IPS-18c (cell line): Measurements from ENCODE around the gene ALKBH1.
"Not testable (repeated sequence)": the region's sequence is repeated elsewhere in the genome, so short reads cannot be mapped to it uniquely, and the experiment has no call there.

Experiments
- H3K4me3 ChIP-seq: 2 replicates; pipeline ENCODE4 v1.7.0; 2013; ENCODE audit warnings: low read depth, mild to moderate bottlenecking, low read length, moderate library complexity; ENCODE audit not compliant: insufficient read depth
- H3K9me3 ChIP-seq: one replicate; pipeline ENCODE4 v1.6.1; 2013; ENCODE audit warnings: mild to moderate bottlenecking, low read length, moderate library complexity; ENCODE audit not compliant: control insufficient read depth, insufficient read depth

Gene ALKBH1, protein sequence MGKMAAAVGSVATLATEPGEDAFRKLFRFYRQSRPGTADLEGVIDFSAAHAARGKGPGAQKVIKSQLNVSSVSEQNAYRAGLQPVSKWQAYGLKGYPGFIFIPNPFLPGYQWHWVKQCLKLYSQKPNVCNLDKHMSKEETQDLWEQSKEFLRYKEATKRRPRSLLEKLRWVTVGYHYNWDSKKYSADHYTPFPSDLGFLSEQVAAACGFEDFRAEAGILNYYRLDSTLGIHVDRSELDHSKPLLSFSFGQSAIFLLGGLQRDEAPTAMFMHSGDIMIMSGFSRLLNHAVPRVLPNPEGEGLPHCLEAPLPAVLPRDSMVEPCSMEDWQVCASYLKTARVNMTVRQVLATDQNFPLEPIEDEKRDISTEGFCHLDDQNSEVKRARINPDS

GRCh38 chr14:77707724-77708408, at the start of gene ALKBH1, which contains the start of gene SLIRP:
TSS of gene ALKBH1 (minus strand) at chr14:77708023. CDS start at chr14:77708004, 19 bp downstream.
TSS of gene SLIRP (plus strand) at chr14:77708103. CDS start at chr14:77708112, 9 bp downstream.
- H3K9me3 ChIP-seq: no peaks in the 10 kb centered on the region
- H3K4me3 ChIP-seq: peak within 1 kb of the TSS; percentile 97

DNA sequence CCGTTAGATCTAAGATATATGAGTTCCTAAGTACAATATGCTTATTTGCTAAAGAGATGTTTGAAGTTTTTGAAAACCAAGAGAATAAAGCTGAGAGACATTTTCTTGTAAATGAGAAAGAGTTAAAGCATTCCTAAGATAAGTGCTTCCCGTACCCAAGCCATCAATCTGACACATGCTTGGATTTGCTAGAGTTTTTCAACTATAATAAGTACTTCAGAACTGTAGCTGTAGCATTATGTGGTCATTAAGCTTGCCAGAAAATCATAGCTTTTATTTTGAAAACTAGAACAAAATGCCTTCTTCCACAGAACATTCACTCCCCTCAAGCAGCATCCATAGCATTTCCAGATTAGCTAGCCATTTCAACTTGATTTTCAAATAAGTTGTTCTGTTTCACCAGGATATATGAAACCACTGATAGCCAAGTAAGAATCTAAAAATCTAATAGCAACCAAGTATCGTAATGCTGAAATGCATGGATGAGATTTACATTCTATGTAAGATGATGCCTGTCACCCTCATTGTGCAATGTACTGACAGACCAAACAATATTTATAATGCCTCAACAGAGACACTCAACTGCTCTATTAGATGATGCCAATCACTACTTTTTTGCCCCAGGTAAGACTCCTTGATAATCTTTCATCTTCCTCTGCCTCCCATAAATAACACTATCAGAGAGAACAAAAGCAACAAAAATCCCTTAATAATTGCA, 45.1 kb upstream of the ALKBH1 start:
- no peaks in the 10 kb centered on the region for H3K9me3 ChIP-seq
- no peak overlapping the region for H3K4me3 ChIP-seq

DNA sequence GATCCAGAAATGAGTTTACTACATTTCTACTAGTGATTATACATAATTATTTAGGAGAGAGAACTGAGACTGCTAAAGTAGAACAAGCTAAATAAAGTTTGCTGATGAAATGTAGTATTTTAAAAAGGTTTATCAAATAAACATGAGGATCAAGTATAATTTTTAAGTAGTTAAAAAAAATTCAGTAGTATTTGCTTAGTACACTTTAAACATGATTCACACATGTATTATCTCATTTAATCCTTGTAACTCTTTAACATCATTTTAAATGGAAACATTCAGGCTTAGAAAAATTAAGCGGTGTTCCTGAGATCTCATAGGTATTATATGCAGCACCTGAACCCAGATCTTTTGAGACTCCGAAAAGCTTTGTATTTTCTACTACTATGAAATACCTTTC, 44.4 kb upstream of the ALKBH1 start:
- Histone ChIP-seq H3K4me3 (no peak overlapping the region), H3K9me3 (peaks cover 2% of the 10 kb centered on the region)

- not testable (repeated sequence) for H3K9me3 ChIP-seq, H3K4me3 ChIP-seq
Measured at GRCh38 chr14:77747425-77747824, 39.6 kb upstream of the ALKBH1 start.

GRCh38 chr14:77746064-77746702, 38.4 kb upstream of the ALKBH1 start:
- no peak overlapping the region for H3K4me3 ChIP-seq

GRCh38 chr14:77741438-77741837, 33.6 kb upstream of the ALKBH1 start:
- H3K4me3 ChIP-seq: no peak overlapping the region

More at GRCh38 chr14:77746064-77746702, 38.4 kb upstream of the ALKBH1 start:
- H3K9me3 ChIP-seq: peaks cover 2% of the 10 kb centered on the region

GRCh38 chr14:77738559-77739250, 30.9 kb upstream of the ALKBH1 start:
- Histone ChIP-seq H3K4me3 (no peak overlapping the region), H3K9me3 (no peaks in the 10 kb centered on the region)

More at GRCh38 chr14:77741438-77741837, 33.6 kb upstream of the ALKBH1 start:
- H3K9me3 ChIP-seq: no peaks in the 10 kb centered on the region

- Histone ChIP-seq H3K9me3 (peaks cover 2% of the 10 kb centered on the region), H3K4me3 (no peak overlapping the region)
Measured at GRCh38 chr14:77730976-77731497, 23.2 kb upstream of the ALKBH1 start.

DNA sequence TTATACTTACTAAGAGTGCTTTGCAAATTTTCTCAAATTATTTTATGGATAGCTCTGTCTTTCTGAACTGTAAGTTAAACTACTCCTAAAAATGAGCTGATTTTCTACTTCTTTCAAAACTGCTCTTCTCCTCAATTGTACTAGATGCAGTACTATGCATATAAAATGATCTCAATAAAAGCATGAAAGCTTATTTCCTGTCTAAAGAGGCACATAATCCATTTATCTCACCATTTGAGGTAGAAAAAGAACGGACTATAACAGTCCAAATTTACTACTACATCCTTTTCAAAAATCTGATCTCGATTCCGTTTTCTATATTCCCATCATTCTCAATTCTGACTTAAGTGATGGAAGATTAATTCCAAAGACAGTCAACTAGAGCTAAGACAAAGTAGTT, 14.5 kb upstream of the ALKBH1 start:
- no peak overlapping the region for H3K4me3 ChIP-seq

DNA sequence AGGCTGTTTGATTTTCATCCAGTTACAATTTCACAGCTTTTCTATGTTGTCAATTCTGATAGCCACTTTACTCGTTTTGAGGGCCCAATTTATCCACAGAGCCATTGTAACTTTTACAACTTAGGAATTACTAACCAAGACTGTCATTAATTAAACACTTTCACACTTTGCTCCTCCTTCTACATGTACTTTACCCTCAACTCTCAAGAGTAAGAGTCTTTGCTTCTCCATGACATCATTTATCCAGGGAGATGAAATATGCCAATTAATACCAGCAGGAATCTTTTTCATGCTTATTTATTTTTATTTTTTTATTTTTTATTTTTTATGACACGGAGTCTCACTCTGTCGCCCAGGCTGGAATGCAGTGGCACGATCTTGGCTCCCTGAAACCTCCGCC, 13.6 kb upstream of the ALKBH1 start:
- no peaks in the 10 kb centered on the region for H3K9me3 ChIP-seq
- no peak overlapping the region for H3K4me3 ChIP-seq

More for the DNA sequence above, 14.5 kb upstream of the ALKBH1 start:
- H3K9me3 ChIP-seq: no peaks in the 10 kb centered on the region

GRCh38 chr14:77717608-77718305, 9.9 kb upstream of the ALKBH1 start:
- Histone ChIP-seq H3K4me3 (no peak overlapping the region), H3K9me3 (no peaks in the 10 kb centered on the region)

DNA sequence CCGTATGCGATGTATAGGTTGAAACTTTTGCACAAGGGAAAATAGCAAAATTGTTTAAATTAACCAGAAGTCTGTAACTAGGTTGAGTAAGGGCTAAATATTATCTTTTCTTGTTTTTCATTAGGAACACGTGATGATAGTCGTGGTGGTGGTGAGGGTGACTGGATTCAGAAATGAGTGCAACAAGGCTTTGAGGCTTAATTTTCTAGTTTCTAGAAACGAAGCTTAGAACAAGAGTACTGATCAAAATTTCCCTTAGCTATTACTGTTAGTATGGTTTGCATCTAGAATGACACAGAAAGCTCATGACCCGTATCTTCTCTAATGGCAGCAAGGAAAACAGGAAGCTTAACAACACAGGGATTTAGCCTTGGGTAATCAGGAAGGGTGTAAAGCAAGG, 7.1 kb upstream of the ALKBH1 start:
- no peaks in the 10 kb centered on the region for H3K9me3 ChIP-seq
- no peak overlapping the region for H3K4me3 ChIP-seq

GRCh38 chr14:77710364-77710763, 2.5 kb upstream of the ALKBH1 start:
- H3K4me3 ChIP-seq: no peak overlapping the region

DNA sequence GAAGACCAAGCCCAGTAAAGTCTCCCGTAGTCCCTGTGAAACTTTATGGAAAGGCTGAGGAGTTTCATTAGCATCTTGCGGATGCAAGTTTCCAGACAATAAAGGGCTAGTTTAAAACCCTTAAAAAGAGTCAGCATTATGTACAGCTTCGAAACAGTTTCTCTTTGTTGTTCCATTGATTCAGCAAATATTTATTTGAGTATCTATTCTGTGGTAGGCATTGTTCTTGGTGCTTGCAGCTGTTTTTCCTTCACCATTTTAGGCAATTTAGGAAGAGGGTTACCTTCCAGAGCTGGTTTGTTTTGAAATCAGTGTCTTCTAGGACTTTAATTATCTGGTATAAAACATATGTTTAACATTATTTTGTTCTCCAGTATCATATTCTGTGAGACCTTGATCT, 1.6 kb upstream of the ALKBH1 start:
- Histone ChIP-seq H3K9me3 (no peaks in the 10 kb centered on the region), H3K4me3 (peak overlapping the region; percentile 97)

More at GRCh38 chr14:77710364-77710763, 2.5 kb upstream of the ALKBH1 start:
- no peaks in the 10 kb centered on the region for H3K9me3 ChIP-seq

- peak overlapping the region; percentile 97 for H3K4me3 ChIP-seq
- H3K9me3 ChIP-seq: no peaks in the 10 kb centered on the region
Measured at GRCh38 chr14:77708749-77709148, 926 bp upstream of the ALKBH1 start.

DNA sequence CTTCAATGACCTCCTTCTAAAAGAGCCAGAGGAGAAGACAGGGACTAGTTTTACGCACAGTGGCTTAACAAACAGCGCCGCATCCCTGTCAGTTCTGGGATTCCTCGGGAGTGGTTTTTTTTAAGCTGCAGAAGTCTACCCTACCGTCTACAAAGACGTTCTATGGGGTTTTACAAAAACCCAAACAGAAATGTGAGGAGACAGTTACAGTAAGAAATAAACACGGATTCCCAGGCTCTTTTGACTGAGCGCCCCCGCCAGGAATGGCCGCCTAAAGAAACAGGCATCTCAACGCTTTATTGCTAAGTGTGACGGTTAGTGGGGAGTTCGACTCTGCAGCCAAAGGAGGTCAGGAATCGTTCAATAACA, 484 bp downstream of the ALKBH1 start:
- H3K9me3 ChIP-seq: no peaks in the 10 kb centered on the region
- H3K4me3 ChIP-seq: peak overlapping the region; percentile 97
